T-helper 9 cell (primary cell): ENCODE measurements around the gene RBM45.
"Not testable (repeated sequence)": the region's sequence is repeated elsewhere in the genome, so short reads cannot be mapped to it uniquely, and the experiment has no call there.

Source experiments
- DNase-seq: peaks from one replicate; pipeline ENCODE4 v3.0.0-alpha.2; 2020
- total RNA-seq, 2 donors: gene quantifications; one replicate each; lab custom pipeline; 2026; lab: John Stamatoyannopoulos, UW

RBM45 gene, protein sequence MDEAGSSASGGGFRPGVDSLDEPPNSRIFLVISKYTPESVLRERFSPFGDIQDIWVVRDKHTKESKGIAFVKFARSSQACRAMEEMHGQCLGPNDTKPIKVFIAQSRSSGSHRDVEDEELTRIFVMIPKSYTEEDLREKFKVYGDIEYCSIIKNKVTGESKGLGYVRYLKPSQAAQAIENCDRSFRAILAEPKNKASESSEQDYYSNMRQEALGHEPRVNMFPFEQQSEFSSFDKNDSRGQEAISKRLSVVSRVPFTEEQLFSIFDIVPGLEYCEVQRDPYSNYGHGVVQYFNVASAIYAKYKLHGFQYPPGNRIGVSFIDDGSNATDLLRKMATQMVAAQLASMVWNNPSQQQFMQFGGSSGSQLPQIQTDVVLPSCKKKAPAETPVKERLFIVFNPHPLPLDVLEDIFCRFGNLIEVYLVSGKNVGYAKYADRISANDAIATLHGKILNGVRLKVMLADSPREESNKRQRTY
- total RNA-seq = 9.9 to 19.7 reads per million in 2 donors

DNA sequence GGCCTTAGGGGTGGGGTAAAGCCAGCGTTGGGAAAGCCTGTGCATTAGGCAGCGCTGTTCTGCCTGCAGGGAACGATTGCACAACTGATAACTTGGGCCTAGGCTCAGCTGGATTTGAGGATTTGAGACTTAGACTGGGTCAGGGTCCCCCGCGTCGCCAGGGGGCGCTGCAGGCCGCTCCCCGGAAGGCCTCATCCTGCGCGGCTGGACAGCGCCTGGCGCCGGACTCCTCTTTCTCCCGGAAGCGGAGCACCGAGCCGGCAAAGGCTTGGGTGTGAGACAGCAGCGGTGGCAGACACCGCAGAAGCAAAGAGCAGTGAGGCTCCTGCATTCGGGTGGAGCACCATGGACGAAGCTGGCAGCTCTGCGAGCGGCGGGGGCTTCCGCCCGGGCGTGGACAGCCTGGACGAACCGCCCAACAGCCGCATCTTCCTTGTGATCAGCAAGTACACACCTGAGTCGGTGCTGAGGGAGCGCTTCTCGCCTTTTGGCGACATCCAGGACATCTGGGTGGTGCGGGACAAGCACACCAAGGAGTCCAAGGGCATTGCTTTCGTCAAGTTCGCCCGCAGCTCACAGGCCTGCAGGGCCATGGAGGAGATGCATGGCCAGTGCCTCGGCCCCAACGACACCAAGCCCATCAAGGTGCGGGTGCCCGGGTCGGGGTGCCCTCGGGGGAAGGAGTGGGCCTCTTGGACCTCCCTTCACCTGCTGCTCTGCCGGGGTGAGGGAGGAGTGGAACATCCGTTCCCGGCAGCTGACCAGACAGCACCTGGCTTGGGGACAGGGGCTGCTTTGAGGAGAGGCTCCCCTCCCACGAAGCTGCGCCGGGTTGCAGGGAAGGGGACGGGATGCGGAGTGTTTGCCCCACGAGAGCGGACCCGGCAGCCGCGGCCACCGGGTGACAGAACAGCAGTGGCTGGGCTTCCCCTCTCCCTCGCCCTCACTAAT lies at the start of gene RBM45:
RBM45 (plus strand) TSS at position 236 of the 951 bp plus-strand sequence; CDS start at position 346, 110 bp downstream.
- peak; percentile 76 for DNase-seq

DNA sequence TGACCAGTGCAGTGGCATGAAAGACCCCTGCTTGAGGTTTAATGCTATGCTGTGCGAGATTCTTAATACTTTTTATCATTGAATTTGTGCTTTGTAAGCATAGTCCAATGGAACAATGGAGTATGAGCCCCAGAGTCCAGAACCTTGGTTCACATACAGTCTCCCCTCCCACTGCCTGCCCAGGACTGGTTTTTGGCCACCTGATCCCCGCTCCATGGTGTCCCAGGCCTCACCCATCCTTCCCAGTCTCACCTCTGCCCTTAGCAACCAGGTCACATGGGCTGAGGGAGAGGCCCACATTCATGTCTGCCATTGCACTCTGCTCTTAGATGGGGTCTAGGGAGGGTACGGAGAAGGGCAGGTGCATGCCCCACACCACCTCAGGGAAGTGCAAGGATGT lies 45.9 kb upstream of the RBM45 start:
- no peak for DNase-seq

DNA sequence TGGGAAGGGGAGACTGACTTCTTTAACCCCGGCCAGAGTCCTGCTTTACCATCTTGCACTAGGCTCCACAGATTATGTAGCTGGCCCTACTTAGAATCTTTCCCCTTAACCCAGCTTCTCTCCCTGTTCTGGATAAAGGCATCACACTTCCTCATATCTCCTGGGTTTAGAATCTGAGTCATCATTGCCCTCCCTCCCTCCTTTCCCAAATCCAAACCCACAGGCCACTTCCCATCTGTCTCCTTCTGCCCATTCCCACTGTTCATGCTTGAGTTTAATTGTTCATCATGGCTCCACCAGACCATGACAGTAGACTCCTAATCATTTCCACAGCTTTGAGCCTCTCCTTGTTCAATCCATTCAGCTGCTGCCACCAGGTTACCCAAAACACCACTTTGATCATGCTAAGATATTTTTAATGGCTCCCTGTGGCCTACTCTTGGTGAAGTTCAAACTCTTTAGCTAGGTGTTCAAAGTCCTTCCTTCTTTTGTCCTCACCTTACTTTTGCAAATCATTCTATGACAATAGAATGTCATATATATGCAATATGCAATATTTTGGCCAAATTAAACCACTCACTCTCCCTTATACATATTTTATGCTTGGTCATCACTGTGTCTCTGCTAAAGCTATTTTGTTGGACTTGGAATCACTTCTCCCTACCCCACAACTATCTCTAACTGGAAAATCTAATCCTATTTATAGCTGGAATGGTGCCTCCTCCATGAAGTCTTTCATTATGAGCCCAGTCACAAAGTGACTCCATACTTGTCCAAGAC lies 45.2 kb upstream of the RBM45 start:
- no peak for DNase-seq

DNA sequence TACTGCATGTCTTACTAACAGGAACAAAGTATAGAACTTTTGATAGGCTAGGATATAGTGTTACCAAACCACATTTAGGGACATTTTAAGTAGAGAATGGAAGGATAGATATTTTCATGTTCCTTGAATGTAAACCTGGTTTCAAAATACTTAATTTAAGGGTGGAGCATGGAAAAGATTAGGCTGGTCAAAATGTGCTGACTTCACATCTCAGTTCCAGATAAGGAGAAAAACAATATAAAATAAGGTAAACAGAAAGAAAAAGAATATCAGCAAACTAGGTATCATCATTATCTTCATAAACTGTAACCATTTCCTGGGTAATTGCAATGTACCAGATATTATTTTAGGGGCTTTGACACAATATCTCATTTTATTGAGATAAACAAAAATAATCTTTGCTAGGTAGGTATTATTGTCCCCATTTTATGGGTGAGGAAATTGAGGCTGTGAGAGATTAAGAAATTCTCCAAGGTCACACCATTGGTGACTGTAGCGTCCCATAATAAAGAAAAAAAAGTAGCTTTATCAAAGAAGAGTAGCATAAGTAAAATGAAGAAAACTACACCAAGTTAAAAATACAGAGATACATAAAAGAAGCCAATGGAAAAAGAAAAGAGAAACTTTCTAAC lies 43.3 kb upstream of the RBM45 start:
- no peak for DNase-seq

DNA sequence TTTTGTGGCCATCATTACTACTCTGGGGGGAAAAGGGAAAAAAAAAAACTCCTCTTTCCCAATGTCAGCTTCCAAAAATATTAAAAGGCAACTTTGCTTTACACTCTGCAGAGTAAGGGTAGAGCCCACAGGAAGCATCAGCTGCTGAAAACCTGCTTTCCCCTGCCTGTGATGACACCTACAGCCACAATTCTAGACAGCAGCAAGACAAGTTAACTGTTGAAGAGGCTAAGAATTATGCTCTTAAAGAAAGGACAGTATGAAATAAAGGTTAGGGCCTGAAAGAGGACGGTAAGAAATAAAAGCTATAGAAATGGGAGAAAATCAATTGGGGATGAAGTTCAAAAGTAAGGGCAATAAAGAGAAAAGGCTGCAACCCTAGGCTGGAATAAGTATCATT lies 42.7 kb upstream of the RBM45 start:
- DNase-seq = no peak

DNA sequence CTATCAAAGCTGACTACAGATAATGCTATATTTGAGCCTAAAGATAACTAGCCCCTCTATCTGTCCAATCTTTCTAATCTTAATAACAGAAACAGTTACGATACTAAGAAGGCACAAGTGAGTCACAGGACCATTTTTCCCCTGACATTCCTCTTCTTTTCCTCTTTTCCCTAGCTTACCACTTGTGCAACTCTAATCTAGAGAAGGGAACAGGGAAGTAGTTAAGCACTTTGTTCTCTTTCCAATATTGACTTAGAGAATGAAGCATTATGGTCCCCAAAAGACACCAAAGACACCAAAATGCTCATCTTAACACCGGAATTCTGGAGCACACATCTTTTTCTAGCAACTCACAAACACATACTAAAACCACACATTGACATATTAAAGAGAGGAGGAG lies 41.4 kb upstream of the RBM45 start:
- DNase-seq = no peak

DNA sequence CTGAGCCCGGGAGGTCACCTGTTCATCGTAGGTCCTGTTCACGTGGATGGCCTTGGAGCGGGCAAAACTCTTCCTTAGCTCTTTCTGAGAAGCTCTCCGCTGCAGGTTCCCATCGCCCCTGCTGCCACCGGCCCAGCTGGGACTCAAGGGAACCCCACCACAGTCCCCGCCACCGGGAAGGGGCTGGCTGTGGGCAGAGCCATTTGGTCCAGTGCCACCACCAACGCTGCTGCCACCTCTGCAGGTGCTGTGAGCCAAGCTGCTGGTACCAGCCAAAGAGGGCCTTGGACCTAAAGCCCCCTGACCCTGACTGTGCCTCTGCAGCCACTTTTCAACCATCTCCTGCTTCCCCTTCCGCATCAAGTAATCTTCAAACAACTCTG lies 40.2 kb upstream of the RBM45 start:
- no peak for DNase-seq

DNA sequence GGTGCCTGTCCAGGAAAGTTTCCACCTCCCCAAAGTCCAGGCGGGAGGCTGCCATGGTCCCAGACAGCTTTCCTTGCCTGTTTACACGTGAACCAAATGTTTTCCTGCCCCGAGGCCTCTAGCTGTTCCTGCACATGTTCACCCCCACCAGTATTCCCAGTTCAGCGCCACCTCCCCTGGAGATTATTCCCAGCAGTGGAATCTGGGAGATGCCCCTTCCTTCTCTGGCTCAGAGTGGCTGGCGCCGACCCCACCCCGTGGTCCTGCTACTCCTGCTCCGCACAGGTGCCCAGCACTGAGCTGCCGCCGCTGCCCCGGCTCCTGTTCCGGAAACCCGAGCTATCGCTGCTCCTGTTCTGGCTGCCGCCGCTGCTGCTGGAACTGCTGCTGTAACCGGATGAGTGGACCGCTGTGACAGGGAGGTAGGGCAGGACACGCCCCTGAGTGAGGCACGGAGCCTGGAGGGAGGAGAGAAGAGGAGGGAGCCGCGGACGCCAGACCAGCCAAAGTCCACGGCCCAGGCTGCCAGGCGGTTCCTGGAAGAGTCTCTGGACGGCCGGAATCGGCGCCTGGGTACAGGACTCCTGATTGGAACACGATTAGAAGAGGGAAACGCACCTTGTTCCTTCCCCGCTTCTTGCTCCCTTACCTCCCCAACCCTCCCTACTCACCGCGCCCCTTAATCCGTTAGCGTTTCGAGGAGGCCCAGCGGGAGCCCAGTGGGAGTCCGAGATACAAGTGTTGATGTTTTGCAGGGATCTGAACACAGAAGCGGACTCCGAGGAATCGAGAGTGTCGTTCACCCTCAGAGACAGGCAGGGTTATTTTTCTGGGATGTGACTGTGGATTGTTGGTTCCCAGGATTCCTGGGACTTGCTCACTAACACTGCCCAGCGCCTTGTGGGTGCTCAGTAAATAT lies 39.6 kb upstream of the RBM45 start, which contains the start of gene PDE11A:
PDE11A (minus strand) TSS at position 395 of the 919 bp plus-strand sequence; CDS start at position 55, 340 bp downstream.
- no peak for DNase-seq

DNA sequence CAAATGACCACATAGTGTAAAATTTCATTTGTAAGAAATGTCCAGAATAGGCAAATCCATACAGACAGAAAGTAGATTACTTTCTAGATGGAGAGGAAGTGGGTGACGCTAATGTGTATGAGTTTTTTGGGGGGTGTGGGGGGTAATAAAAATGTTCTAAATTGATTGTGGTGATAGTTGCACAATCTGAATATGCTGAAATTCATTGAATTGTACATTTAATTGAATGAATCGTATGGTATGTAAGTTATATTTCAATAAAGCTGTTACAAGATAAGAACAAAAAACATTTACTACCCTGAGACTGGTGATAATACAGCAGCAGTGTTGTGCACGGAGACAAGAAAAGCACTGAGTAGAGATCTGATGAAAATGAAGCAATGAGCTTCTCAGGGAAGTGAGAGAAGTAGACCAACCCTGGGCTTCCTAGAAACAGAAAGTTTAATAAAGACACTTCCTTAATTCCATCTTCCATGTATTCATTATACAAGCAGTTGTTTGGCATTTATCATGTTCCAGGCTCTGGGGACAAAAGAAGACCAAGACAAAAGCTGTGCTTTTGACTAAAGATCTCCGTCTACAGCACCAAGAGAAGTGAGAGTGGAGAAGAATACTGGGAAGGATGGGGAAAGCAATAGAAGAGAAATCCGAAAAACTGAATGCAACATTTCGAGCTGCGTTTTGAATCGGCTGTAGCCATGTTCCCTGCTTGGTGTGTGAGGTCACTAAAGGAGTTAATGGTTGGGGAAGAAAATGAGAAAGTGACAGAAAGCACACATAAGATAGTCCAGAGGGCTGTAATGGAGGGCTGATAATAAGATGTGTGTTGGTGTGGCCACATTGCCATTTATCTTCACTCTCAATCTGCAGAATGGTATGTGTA lies 37.9 kb upstream of the RBM45 start:
- no peak for DNase-seq

DNA sequence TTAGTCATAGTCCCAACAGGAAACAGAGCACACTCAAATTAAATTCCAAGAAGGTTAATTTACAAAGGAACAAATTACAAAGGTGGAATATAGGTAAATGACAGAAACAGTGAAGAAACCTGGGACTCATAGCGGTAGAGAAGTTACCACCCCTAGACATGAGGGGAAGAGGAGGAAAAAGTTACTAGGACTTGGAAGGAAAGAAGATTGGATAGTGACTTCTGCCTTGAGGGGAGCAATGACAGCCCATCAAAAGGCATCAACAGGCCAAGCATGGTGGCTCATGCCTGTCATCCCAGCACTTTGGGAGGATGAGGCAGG lies 37.3 kb upstream of the RBM45 start:
- DNase-seq = no peak

DNA sequence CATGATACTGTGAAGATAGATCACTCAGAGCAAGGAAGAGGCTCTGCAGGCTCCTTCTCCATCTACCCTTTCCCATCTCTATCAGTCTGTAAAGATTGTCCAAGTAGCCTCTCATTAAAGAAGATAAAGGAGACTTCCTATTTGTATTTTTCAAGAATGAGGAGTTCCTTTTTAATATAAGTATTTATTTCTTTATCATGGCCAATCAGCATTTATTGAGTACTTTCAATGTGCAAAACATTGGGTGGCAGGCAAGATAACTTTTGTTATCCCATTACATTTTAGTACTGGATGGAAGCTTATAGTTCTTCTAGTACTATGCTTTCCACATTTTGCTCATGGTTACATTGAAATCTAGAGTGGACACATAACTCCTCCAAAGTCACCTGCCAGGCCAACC lies 36.1 kb upstream of the RBM45 start:
- DNase-seq = no peak

DNA sequence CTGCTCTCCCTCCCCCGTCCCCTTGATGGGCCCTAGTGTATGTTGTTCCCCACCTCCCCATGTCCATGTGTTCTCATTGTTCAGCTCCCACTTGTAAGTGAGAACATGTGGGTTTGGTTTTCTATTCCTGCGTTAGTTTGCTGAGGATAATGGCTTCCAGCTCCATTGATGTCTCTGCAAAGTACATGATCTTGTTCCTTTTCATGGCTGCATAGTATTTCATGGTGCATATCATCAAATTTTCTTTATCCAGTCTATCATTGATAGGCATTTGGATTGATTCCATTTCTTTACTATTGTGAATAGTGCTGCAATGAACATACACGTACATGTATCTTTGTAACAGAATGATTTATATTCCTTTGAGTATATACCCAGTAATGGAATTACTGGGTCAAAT lies 33.0 kb upstream of the RBM45 start:
- DNase-seq = not testable (repeated sequence)

DNA sequence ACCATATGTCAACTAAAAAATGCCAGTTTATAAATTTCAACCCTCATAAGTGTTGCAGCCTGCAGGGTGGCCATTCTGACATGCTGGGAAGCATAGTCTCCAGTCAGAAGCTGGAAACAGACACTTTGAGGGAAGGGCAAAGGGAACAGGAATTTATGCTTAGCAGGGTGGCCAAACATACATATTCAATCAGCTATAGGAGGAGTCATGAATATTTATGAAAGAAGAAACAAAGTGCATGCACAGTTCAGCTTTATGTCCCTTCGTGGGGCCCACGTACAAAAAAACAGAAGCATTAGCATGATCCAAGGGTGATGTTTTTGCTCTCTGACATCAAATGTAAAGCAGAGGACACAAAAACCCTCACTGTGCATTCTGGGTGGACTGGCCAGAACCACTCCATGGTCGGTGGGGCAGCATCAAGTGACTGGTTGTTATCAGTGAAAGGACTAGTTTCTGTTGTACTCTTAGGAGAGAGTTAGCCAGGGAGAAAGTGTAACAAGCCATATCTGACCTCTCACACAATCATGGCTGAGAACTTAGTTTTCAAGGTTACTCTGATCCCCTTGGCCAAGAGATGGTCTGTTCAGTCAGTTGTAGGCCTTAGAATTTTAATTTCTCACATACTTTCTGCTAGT lies 29.7 kb upstream of the RBM45 start:
- DNase-seq = no peak

DNA sequence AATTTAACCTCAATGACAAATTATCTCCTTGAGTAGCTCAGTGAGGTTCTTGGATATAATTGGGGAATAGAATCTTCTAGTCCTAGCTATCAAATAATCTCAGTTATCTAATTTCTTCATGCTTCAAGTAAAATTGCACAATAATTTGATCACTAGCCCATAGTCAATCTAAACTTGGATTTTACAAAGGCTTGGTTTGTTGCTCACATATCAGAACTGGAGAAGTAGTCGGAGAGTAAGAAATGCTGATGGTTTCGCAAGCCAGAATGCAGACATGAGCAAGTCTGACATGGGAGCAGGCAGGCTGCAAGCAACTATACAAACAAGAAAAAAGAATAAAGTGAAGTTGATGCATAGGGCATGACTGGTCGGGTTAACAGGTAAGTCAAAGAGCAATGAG lies 28.0 kb upstream of the RBM45 start:
- DNase-seq = no peak

DNA sequence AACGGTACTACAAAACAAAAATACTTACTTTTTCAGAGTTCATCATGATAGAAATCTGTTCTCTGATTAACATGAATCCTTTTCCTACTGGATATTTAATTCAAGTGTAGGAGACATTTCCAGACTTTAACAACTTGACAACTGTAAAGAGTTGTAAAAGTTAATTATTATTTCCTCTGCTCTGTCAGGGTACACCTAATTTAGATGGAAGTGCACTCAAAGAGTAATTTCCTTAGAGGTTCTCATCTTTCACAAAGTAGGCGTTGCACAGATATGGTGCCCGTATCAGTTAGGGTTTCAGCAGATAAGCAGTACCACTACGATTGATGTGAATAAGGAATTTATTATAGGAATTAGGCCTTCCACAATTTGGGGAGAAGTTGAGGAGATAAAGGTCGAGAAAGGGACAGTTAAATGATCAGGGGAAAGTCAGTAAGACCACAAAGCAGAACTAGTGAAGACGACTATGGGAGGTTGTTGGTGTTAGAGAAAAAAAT lies 23.4 kb upstream of the RBM45 start:
- DNase-seq = no peak

DNA sequence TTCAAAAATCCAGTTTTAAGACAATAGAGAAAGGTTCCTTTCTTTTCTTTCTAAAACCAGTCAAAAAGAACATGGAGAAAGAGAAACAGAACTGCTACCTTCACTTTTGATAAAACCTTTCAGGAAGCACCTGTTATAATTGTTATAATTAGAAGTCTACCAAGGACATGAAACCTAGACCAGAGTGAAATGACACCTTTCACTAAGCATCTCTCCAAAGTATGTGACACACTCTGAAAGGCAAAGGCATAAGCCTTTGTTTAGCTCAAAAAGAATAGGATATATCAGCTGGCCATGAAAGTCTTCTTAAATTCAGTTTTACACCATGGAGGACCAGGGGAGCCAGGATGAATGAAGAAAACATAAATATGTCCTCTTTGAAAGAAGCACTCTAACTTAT lies 18.8 kb upstream of the RBM45 start:
- no peak for DNase-seq

DNA sequence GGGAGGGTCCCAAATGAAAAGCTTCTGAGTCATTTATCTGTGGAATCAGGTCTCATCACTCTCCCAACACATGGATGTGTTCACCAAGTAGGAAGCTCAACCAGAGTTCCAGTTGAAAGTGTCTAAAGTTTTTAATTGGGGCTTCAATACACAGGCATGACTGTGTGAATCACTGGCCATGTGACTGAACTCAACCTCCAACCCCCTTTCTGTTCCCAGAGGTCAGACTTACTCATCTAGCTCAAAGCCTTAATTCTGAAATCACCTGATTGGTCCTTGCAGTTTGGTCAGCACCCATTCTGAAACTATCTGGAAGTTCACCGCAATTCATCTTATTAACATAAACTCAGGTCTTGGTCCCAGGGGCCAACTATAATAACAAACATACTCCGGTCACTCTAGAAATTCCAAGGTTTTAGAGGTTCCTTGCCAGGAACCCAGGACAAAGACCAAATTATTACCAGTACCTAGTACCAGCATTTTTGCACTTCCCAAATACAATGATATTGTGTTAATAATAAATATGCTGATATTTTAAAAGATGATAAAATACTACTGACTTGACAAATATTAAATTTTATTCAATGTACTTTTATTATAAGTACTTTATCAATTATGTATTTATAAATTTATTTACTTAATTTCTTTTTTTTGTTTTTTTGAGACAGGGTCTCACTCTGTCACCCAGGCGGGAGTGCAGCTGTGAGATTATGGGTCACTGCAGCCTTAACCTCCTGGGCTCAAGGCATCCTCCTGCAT lies 10.7 kb upstream of the RBM45 start:
- no peak for DNase-seq

DNA sequence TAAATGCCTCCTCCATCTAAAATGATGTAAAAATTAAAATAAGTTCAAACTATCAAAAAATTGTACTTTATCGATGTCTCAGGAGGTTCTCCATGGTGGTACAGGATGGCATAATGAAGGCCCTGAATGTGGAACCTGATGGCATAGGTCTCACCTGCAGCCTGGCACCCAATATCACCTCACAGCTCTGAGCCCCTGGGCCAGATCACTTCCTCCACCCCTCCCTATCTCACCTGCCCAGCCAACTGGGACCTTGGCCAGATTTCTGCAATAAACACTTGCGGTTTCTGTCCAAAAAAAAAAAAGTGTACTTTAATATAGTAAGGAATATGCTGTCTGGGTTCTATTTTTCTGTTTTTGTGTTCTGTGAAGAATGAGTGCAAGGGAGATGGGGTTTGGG lies 6.7 kb upstream of the RBM45 start:
- DNase-seq = no peak

DNA sequence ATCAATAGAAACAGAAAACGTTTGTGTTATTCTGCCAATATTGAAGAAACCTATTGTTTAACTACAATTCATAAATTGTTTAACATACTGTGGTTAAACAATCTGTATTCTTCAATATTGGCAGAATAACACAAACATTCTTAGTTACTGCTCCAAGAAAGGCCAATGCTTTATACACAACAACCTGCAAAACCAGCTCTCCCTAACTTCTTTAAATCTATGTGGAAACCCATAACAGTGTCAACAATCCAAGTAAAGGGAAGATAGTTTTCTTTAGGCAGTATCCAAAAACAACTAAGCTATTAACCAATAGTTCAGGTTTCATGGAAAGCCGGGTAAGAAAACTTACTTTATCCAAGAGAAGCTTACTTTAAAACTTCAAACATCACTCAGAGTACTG lies 6.2 kb upstream of the RBM45 start:
- DNase-seq = no peak
